GM20000 (cell line): ENCODE measurements around the gene GDF2.

Source experiments
- DNase-seq: peaks from one replicate; pipeline ENCODE4 v3.0.0; 2012; ENCODE audit warnings: low spot score
- CTCF ChIP-seq: IDR thresholded peaks from 2 replicates; pipeline ENCODE4 v1.5.1; 2012; ENCODE audit warnings: mild to moderate bottlenecking, control low read depth; ENCODE audit errors: extremely low read depth, missing control alignments

GDF2 gene

GRCh38 chr10:47348661-47349470 is 26.6 kb downstream of the GDF2 start:
- no peak for TF ChIP-seq CTCF
- no peak for DNase-seq

GRCh38 chr10:47349516-47349915 is 27.3 kb downstream of the GDF2 start:
- no peak for DNase-seq
- TF ChIP-seq CTCF, result no peak

- TF ChIP-seq CTCF, result no peak
- no peak for DNase-seq
These were observed 27.7 kb downstream of the GDF2 start for GRCh38 chr10:47349941-47350371.

- DNase-seq, result no peak
- TF ChIP-seq CTCF, result no peak
These were observed 28.7 kb downstream of the GDF2 start for GRCh38 chr10:47350671-47351640.

GRCh38 chr10:47351899-47352815 is 29.9 kb downstream of the GDF2 start:
- TF ChIP-seq CTCF, result no peak
- no peak for DNase-seq

GRCh38 chr10:47353351-47353750 is 31.1 kb downstream of the GDF2 start:
- no peak for TF ChIP-seq CTCF
- DNase-seq, result no peak
